DMS53 treated with DMSO at 0.1 percent for 48 hours (cell line): ENCODE measurements around the gene GIT2.
A peak's percentile ranks its signal among the peaks of the same experiment; 100 is the strongest.
"Not testable (repeated sequence)": the region's sequence is repeated elsewhere in the genome, so short reads cannot be mapped to it uniquely, and the experiment has no call there.

Source experiments
- DNase-seq: peaks from one replicate; lab custom pipeline; 2025; ENCODE audit not compliant: unreplicated experiment; lab: John Stamatoyannopoulos, UW

The GIT2 gene

GRCh38 chr12:109894939-109895338, 101.2 kb downstream of the GIT2 start:
- no peak for DNase-seq

GRCh38 chr12:109893261-109893995, 102.7 kb downstream of the GIT2 start:
- DNase-seq, result no peak

GRCh38 chr12:109892748-109893147, 103.4 kb downstream of the GIT2 start:
- no peak for DNase-seq

GRCh38 chr12:109892165-109892715, 103.9 kb downstream of the GIT2 start:
- DNase-seq, result no peak

- DNase-seq, result not testable (repeated sequence)
Measured at GRCh38 chr12:109891731-109892130, 104.4 kb downstream of the GIT2 start.

- DNase-seq, result no peak
Measured at GRCh38 chr12:109890620-109891170, 105.5 kb downstream of the GIT2 start.

GRCh38 chr12:109888179-109889020, 107.8 kb downstream of the GIT2 start:
- DNase-seq, result no peak

GRCh38 chr12:109885616-109886015, 110.6 kb downstream of the GIT2 start:
- no peak for DNase-seq

GRCh38 chr12:109883461-109883860, 112.7 kb downstream of the GIT2 start:
- no peak for DNase-seq

- DNase-seq, result peak; percentile 16
Measured at GRCh38 chr12:109881752-109882151, 114.4 kb downstream of the GIT2 start.

- no peak for DNase-seq
Measured at GRCh38 chr12:109880938-109881337, 115.2 kb downstream of the GIT2 start.

GRCh38 chr12:109880043-109880931, 115.9 kb downstream of the GIT2 start, which contains the start of gene GLTP:
Gene GLTP (minus strand): TSS chr12:109880541. CDS start chr12:109880374, 167 bp downstream.
- peak; percentile 90 for DNase-seq
